Smooth muscle cell (in vitro differentiated cells): ENCODE data around the gene HES1. TPM values are rescaled to one million over a fixed set of nuclear protein-coding genes. Genes with fewer than 3 reads are reported as not detected.

Experiments used
- DNase-seq: peaks from one replicate; lab custom pipeline; 2025; ENCODE audit not compliant: unreplicated experiment; lab: John Stamatoyannopoulos, UW
- H2AFZ ChIP-seq: fragments of 200-600 bp; sonication (generic); 2 replicates; pipeline ENCODE4 v1.6.0; 2016; ENCODE audit warnings: antibody characterized with exemption, low read depth, mild to moderate bottlenecking
- H3F3A ChIP-seq: fragments of 200-600 bp; sonication (generic); 2 replicates; pipeline ENCODE4 v1.6.0; 2017; ENCODE audit warnings: antibody characterized with exemption, low read depth
- H3K27ac ChIP-seq: fragments of 200-600 bp; sonication (generic); 2 replicates; pipeline ENCODE4 v1.5.1; 2016; ENCODE audit warnings: low read depth, mild to moderate bottlenecking
- H3K27me3 ChIP-seq: fragments of 200-600 bp; sonication (generic); 2 replicates; pipeline ENCODE4 v1.6.1; 2016; ENCODE audit warnings: low read depth, mild to moderate bottlenecking
- H3K36me3 ChIP-seq: fragments of 200-600 bp; sonication (generic); 2 replicates; pipeline ENCODE4 v1.5.1; 2016; ENCODE audit warnings: low read depth
- H3K4me1 ChIP-seq: fragments of 200-600 bp; sonication (generic); 2 replicates; pipeline ENCODE4 v1.5.1; 2016; ENCODE audit warnings: low read depth
- H3K4me2 ChIP-seq: fragments of 200-600 bp; sonication (generic); 2 replicates; pipeline ENCODE4 v1.6.0; 2016; ENCODE audit warnings: mild to moderate bottlenecking
- H3K4me3 ChIP-seq: fragments of 200-600 bp; sonication (generic); 2 replicates; pipeline ENCODE4 v1.5.1; 2016; ENCODE audit warnings: mild to moderate bottlenecking
- H3K79me2 ChIP-seq: fragments of 200-600 bp; sonication (generic); 2 replicates; pipeline ENCODE4 v1.6.0; 2016; ENCODE audit warnings: low read depth, mild to moderate bottlenecking
- H3K9ac ChIP-seq: fragments of 200-600 bp; sonication (generic); 2 replicates; pipeline ENCODE4 v1.6.0; 2016; ENCODE audit warnings: low read depth
- H3K9me3 ChIP-seq: fragments of 200-600 bp; sonication (generic); replicated peaks from 2 replicates; pipeline ENCODE4 v1.5.1; 2016; ENCODE audit warnings: low read depth
- H4K20me1 ChIP-seq: fragments of 200-600 bp; sonication (generic); 2 replicates; pipeline ENCODE4 v1.6.0; 2016; ENCODE audit warnings: low read depth
- WGBS: methylation state at CpG from one replicate; pipeline ENCODE4 v1.1.7; 2016; ENCODE audit warnings: low lambda C conversion rate; 5-methylcytosine and 5-hydroxymethylcytosine counted together
- polyA plus RNA-seq: library from polyadenylated mRNA; unstranded; fragments of >200 nt; fragmentation: Nextera tagmentation; extraction: Ambion mirVana; gene quantifications from 2 replicates; pipeline ENCODE4 v1.2.1, GENCODE V29; 2016
- total RNA-seq: library from RNA; depleted of rRNA; stranded (reverse); fragments of >200 nt; gene quantifications from 2 replicates; pipeline ENCODE4 v1.2.3, GENCODE V29; 2014
- TF ChIP-seq, protein P1 (sequence below): fragments of 200-600 bp; sonication (generic); IDR thresholded peaks from 2 replicates; pipeline ENCODE4 v1.5.1; 2017; ENCODE audit warnings: borderline replicate concordance, mild to moderate bottlenecking, antibody characterized with exemption; ENCODE audit not compliant: insufficient read depth, poor library complexity, severe bottlenecking

Gene HES1
- total and polyA plus RNA-seq, 2 experiments from 2014 or later, result 59.9 to 69.5 TPM

DNA sequence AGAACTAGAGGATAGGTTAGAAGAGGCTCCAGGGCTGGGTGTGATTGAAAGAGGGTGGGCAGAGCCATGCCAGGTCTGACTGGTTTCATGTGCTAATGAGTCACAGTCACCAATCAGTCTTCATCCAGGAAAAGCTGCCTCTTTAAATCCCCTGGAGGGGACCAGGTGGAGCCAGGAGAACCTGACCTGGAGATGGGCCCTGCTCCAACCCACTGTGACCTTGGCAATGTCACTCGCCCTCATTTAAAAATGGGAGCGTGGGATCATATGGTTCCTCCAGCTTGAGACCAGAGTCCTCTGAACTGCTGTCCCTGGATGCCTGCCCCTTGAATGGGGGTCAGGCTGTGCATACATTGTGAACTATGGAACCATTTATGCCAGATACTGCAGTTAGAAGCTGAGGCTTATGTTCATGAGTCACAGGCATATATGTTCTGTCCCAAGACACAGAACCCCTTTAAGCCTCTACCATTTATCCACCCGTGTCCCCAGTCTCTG is 23.0 kb downstream of the HES1 start:
- H3F3A ChIP-seq, result no peaks in the 10 kb centered on the region
- H3K36me3 ChIP-seq, result no peaks in the 10 kb centered on the region
- H2AFZ ChIP-seq, result no peak overlapping the region
- DNase-seq, result no peak
- no peak overlapping the region for H3K9ac ChIP-seq
- no peaks in the 10 kb centered on the region for H3K27me3 ChIP-seq
- H3K4me1 ChIP-seq, result peaks cover 17% of the 10 kb centered on the region
- H3K79me2 ChIP-seq, result no peaks in the 10 kb centered on the region
- H3K4me2 ChIP-seq, result no peak overlapping the region
- TF ChIP-seq, protein P1, sequence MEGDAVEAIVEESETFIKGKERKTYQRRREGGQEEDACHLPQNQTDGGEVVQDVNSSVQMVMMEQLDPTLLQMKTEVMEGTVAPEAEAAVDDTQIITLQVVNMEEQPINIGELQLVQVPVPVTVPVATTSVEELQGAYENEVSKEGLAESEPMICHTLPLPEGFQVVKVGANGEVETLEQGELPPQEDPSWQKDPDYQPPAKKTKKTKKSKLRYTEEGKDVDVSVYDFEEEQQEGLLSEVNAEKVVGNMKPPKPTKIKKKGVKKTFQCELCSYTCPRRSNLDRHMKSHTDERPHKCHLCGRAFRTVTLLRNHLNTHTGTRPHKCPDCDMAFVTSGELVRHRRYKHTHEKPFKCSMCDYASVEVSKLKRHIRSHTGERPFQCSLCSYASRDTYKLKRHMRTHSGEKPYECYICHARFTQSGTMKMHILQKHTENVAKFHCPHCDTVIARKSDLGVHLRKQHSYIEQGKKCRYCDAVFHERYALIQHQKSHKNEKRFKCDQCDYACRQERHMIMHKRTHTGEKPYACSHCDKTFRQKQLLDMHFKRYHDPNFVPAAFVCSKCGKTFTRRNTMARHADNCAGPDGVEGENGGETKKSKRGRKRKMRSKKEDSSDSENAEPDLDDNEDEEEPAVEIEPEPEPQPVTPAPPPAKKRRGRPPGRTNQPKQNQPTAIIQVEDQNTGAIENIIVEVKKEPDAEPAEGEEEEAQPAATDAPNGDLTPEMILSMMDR, result no peak
- WGBS, result 72% methylated on average over 3 of the region's 3 CpGs
- H4K20me1 ChIP-seq, result no peaks in the 10 kb centered on the region
- H3K4me3 ChIP-seq, result no peak overlapping the region
- H3K9me3 ChIP-seq, result no peaks in the 10 kb centered on the region
- no peak overlapping the region for H3K27ac ChIP-seq

GRCh38 chr3:194160158-194160557 is 24.2 kb downstream of the HES1 start:
- no peak for DNase-seq
- no peaks in the 10 kb centered on the region for H3K36me3 ChIP-seq

DNA sequence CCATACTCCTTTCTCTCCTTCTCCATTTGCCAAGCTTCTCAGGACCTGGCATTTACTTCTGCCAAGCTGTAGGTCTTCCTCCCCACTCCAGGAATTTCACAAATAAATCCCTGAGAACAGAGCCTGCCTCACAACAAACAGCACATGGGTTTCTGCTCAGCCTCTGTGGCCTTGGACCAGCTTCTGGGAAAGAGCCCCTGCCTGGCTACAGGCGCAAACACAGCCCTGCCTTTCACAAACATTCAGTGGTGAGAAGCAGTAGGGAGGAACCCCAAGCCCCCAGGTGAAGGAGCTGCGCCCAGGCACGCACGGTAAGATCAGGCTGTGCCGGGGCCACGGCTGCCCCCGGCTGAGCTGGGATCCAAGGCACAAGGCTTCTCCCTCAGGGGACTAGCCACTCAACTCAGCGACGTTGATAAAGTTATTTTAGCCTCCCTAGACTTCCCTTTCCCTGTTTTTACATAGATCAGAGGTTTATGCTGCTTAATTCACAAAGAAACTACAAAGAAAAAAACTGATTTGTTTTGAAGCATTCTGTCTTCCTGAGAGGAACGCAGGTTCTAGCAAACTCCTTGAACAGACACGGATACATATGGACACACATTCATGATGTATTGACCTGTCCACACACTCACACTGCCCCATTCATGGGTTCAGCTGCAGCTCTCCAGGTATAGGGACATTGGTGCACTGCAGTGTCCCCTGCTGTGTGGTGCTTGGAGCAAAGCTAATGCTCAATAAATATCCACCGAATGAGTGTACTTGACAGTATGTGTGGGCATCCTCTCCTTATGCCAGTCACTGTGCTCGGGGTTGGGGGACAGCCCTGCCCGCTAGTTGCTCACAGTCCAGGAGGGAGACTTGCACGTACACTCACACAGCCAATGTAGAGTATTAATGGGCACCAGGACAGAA is 25.4 kb downstream of the HES1 start:
- H3K36me3 ChIP-seq, result no peaks in the 10 kb centered on the region
- H3K27ac ChIP-seq, result no peak overlapping the region
- H3K4me3 ChIP-seq, result no peak overlapping the region
- no peak overlapping the region for H3K9ac ChIP-seq
- H3K27me3 ChIP-seq, result no peaks in the 10 kb centered on the region
- TF ChIP-seq, protein P1, result no peak
- no peak overlapping the region for H2AFZ ChIP-seq
- WGBS, result 76% methylated on average over 15 of the region's 15 CpGs
- DNase-seq, result no peak
- no peaks in the 10 kb centered on the region for H3K9me3 ChIP-seq
- H3K4me1 ChIP-seq, result peaks cover 24% of the 10 kb centered on the region
- peak overlapping the region; percentile 6 for H3K4me2 ChIP-seq
- no peaks in the 10 kb centered on the region for H4K20me1 ChIP-seq
- H3K79me2 ChIP-seq, result no peaks in the 10 kb centered on the region
- H3F3A ChIP-seq, result no peaks in the 10 kb centered on the region

More at GRCh38 chr3:194160158-194160557, 24.2 kb downstream of the HES1 start:
- TF ChIP-seq, protein P1, result no peak
- WGBS, result 90% methylated on average over 4 of the region's 4 CpGs
- H4K20me1 ChIP-seq, result no peaks in the 10 kb centered on the region
- no peak overlapping the region for H3K4me2 ChIP-seq
- peaks cover 17% of the 10 kb centered on the region for H3K4me1 ChIP-seq
- no peak overlapping the region for H3K27ac ChIP-seq
- H3K4me3 ChIP-seq, result no peak overlapping the region
- H2AFZ ChIP-seq, result no peak overlapping the region
- H3K9ac ChIP-seq, result no peak overlapping the region
- H3F3A ChIP-seq, result no peaks in the 10 kb centered on the region
- no peaks in the 10 kb centered on the region for H3K79me2 ChIP-seq
- H3K9me3 ChIP-seq, result no peaks in the 10 kb centered on the region
- no peaks in the 10 kb centered on the region for H3K27me3 ChIP-seq
